ENCODE data around the gene TBC1D24.

GRCh38 chr16:2458887-2459646 is 15.9 kb upstream of the TBC1D24 start:
- TF ChIP-seq CTCF (IDR thresholded peaks at IDR 0.05) = no peak
- no peak for TF ChIP-seq EZH2 (IDR thresholded peaks at IDR 0.05; ENCODE audit: borderline replicate concordance, insufficient read depth, low read depth, low read length, poor library complexity, severe bottlenecking)

Measured in B cell (primary cell).